CD1c-positive myeloid dendritic cell (primary cell): ENCODE data around the gene TTC21B.

Experiments
- DNase-seq: peaks from one replicate; pipeline ENCODE4 v3.0.0-alpha.2; 2016; ENCODE audit errors: extremely low spot score

The TTC21B gene

GRCh38 chr2:165835363-165835762, 118.2 kb downstream of the TTC21B start:
- DNase-seq: no peak

- DNase-seq: no peak
Observed at GRCh38 chr2:165833156-165833555, 120.4 kb downstream of the TTC21B start.

- DNase-seq: no peak
Observed at GRCh38 chr2:165827921-165828276, 125.7 kb downstream of the TTC21B start.

GRCh38 chr2:165827016-165827920, 126.3 kb downstream of the TTC21B start:
- DNase-seq: no peak

GRCh38 chr2:165825041-165825440, 128.5 kb downstream of the TTC21B start:
- no peak for DNase-seq
